T follicular helper cell (primary cell): ENCODE data around the gene ACKR3.

Experiments used
- DNase-seq: peaks from one replicate; pipeline ENCODE4 v3.0.0-alpha.2; 2020; ENCODE audit warnings: low read depth
- total RNA-seq, 2 experiments: gene quantifications; one replicate each; lab custom pipeline; 2026; lab: John Stamatoyannopoulos, UW

The ACKR3 gene
- 0.17 to 3.2 reads per million in 2 experiments for total RNA-seq

GRCh38 chr2:236569573-236569973, at the start of gene ACKR3:
Gene ACKR3, plus strand, starts transcription at chr2:236569825. Its CDS starts 10,641 bp downstream, at chr2:236580466.
- peak; percentile 61 for DNase-seq

DNA sequence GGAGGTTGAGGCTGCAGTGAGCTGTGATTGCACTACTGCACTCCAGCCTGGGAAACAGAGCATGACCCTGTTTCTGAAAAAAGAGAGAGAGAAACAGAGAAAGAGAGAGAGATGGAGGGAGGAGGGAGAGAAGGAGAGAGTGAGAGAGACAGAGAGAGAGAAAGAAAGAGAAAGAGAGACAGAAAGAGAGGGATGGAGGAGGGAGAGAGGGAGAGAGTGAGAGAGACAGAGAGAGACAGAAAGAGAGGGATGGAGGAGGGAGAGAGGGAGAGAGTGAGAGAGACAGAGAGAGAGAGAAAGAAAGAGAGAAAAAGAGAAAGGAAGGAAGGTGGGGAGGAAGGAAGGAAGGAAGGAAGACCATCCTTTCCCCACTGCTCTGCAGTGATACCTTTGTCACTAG, 48.1 kb upstream of the ACKR3 start:
- DNase-seq = no peak

DNA sequence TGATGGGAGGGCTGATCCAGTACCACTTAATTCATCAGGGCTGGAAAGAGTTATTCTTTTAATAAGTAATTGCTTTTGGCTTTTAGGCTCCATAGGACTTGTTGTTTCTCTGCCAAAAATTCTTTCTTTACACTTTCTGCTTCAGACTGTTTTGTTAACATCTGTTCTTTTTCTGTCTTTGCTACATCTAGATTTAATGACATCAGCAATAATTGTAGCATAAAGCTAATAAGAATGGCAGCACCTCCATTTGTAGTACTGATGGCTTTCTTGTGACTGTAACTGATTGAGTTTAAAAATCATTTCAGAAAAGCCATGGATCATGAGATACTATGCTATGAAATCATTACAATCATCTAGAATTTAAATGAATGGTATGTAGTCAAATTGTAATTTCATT, 46.4 kb upstream of the ACKR3 start:
- DNase-seq = no peak

GRCh38 chr2:236525411-236525997, 44.1 kb upstream of the ACKR3 start:
- DNase-seq = no peak

GRCh38 chr2:236526455-236527158, 43.0 kb upstream of the ACKR3 start:
- DNase-seq = no peak

DNA sequence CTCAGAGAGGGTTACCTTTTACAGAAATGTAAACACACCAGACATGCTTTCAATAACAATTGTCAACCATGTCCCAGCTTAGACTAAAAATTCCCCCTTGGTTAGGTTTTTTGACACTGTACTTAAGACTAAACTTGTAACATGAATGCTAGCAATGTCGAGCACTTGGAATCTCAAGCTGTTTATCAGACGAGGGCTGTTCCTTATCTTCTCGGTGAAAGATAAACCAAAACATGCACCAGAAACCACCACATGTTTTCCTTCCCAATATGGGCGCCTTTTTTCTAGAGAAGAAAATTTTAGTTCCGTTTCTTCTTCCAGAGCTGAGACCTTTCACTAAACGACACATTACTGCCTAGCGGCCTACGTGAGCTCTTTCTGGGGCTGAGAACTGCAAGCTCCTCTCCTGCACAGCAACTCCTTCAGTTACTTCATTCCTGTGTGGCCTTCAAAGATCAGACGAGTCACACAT, 42.4 kb upstream of the ACKR3 start:
- no peak for DNase-seq

GRCh38 chr2:236529606-236530005, 40.0 kb upstream of the ACKR3 start:
- no peak for DNase-seq

DNA sequence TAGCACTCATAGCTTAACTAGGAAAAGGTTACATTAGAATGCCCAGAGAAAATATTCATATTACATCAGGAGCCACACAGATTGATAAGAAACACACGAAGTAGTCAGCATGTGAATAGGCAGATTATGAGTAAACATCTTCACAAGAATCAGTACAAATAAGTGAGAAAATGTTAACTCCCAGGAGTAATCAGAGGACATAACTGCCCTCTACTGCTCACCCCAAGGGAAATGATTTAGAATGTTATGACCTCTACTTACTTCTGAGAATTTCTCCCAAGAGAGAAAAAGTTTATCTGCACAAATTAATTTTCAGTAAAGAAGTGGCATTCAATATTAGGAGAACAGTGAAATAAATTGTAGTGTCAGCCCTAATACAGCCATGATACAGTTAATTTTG, 39.1 kb upstream of the ACKR3 start:
- DNase-seq = no peak

DNA sequence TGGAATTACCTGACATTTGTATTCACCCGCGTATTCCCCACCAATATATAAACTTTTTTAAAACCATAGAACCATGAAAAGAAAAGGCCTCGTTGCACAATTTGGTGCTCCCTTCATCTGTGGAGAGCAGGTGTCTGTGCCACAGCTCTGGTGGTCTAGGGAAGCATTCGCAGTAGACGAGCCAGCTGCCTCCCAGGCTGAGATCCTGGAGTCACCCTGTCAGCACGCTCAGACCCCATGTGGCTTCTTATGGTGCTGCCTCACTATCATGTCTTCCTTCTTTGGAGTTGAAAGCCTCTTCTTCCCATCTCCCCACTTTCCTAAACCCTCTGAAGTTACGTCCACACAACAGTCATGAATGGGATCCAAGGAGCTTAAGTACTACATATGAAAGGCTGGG, 38.4 kb upstream of the ACKR3 start:
- no peak for DNase-seq

DNA sequence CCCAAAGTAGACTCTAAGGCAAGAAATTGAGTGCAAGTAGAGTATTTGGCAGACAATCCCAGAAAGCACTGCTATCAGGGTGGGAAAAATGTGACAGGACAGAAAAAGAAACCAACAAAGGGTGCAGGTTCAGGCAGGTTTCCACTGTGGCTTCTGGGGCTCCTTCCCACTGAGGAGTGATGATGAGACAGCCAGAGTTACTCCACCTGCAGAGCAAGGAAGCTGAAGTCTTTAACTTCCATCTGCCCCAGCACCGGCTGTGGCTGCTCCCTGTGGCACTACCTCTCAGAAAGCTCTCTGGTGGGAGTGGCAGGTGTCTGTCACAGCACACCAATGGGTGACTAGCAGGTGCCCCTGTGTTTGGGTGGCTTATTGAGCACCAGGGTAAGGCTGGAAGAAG, 37.6 kb upstream of the ACKR3 start:
- no peak for DNase-seq

GRCh38 chr2:236533343-236533742, 36.3 kb upstream of the ACKR3 start:
- no peak for DNase-seq

- DNase-seq = no peak
Measured at GRCh38 chr2:236535024-236535423, 34.6 kb upstream of the ACKR3 start.

DNA sequence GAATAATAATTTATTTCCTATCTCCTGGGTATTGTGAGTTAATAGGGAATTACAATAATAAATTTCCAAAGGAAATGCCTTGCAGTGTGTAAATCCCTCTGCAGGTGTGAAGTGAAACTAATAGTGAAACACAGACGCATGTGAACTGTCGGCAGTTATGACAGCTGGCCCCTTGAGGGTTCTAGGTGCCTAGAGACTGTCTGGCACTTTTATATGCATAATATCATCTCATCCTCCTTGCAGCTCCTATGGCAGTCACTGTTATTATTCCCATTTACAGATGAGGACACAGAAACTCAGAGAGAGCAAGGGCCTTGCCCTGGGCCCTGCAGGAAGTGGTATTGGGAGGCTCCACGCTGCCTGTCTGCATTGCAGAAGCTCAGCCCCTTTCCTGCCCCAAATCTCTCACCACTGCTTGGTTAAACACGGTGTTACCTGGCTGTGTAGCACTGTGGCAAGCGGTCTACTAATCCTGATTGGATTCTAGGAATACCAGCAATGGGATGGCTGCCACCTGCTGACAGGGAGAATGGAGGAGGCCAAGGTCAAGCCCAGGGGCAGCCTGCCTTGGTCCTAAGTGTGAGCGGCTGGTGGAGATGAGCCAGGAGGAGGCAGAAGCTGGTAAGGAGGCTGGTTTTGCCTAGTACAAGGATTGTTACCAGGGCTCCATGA, 32.8 kb upstream of the ACKR3 start:
- peak; percentile 28 for DNase-seq

- no peak for DNase-seq
Measured at GRCh38 chr2:236538242-236538641, 31.4 kb upstream of the ACKR3 start.

DNA sequence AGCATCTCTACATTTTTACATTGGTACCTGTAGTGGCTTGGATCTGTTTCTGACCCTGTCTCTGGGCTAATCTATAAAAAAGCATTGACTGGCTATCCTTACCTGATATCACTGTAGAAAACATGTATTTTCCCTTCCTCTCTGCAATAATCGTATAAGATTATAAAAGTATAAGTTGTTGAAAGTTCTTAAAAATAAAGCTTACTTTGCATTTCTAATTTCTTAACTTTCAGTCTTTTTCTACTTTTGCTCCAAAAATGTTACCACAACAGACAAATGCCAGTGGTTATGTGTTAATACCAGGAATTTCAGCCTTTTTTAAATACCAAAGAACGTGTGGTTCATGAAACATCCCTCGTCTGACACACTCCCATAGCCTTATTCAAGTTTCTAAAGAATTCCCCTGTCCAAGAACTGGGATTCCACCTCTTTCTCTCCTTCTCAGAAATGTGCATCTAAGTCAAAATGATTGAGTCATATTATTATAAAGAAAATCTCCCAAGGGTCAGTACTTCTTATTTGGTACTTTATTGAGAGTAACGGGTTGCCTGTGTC, 28.5 kb upstream of the ACKR3 start:
- no peak for DNase-seq

DNA sequence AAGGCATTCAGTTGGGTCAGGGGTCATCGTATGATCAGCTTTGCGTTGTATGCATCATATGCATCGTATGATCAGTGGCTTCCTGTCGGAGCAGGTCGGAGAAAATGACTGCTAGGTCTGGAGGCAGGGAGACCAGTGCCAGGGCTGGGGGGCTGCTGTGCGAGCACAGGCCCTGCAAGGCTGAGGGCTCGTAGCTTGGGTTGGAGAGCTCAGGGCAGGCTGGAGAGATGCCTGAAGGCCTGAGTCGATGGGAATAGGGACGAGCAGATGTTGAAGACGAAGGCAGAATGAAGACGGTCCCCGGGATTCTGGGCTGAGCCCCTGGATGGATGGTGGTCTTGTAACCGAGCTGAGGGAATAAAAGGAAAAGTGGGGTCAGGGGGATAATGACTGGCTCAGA, 25.3 kb upstream of the ACKR3 start:
- DNase-seq = no peak

DNA sequence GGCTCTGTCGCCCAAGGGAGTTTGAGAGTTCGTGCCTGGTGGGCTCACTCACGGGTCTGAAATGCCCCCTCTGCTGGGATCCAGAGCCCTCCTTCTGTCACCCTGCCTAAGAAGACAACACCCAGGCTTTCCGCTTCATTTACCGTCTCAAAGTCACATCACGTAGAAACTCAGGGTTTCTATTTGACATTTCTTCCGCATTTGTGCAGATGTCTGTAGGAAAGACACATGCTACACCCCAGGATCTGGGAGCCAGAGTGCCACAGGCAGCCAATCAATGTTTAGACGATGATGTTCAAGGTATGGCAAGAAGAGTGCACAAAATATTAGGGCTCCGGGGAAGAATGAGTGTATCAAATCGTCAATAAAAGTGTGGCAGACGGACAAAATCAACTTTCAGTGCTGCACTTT, 24.4 kb upstream of the ACKR3 start:
- DNase-seq = no peak

DNA sequence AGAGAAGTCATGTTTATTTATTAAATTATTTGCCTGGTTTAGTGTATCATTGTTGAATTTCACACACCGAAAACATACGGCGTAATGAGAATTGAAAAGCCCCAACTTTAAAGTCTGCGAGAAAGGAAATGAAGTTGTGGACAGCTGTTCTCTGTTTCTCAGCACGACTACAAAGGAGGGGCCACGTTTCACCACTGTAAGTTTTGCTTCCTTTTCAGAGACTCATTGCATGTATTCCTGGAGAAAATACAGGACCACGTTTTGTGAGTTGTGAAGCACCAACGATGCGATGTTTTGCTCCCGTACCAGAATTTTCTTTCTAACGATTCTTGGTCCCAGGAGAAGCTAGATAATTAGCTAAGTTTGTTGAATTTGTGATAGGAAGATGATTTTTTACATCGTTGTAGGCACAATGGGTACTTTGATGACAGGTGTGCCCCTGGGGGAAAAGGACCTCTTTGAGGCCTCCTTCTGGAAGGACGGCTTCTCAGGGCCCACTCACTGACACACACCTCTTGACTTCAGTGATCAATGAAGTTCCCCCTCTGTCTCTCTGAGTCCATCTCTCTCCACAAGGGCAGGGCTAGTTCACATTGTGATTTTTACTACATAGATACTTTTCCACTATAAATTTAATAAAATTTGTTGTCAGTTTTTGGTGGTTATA, 23.7 kb upstream of the ACKR3 start:
- no peak for DNase-seq

DNA sequence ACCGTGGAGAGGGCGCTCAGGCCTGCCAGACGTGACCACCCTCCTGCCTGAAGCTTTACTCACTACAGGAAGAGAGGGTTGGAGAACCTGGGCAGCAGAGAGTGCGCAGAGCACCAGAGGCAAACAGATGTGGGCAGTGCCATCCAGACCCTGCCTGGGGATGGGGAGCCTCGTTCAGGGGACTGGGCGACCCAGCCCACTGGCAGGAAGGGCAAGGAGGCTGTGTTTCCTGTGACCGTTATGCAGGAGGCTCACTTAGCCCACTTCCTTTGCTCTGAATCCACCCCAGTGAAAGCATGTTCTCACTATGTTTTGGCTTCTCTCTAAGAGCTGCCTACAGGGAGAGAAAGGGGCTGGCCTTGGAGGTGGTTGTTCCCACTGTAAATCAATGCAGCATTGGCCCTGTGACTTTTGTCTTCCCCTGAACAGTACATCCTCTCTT, 23.0 kb upstream of the ACKR3 start:
- no peak for DNase-seq

DNA sequence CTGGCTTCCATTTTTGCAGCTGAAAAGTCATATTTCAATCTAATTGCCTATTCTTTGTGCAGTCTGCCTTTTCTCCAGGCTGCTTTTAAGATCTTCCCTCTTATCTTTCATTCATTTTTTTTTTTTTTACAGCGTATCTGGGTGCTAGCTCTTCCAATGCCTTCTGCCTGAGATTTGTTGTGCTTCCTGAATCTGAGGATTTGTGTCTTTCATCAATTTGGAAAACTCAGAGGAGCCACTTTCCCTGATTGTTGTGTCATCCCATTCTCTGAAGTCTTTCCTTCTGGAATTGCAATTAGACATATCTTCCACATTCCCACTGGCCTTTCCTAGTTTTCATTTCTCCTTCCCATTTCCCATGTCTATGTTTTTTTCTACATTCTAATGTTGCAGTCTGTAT, 21.9 kb upstream of the ACKR3 start:
- DNase-seq = no peak

DNA sequence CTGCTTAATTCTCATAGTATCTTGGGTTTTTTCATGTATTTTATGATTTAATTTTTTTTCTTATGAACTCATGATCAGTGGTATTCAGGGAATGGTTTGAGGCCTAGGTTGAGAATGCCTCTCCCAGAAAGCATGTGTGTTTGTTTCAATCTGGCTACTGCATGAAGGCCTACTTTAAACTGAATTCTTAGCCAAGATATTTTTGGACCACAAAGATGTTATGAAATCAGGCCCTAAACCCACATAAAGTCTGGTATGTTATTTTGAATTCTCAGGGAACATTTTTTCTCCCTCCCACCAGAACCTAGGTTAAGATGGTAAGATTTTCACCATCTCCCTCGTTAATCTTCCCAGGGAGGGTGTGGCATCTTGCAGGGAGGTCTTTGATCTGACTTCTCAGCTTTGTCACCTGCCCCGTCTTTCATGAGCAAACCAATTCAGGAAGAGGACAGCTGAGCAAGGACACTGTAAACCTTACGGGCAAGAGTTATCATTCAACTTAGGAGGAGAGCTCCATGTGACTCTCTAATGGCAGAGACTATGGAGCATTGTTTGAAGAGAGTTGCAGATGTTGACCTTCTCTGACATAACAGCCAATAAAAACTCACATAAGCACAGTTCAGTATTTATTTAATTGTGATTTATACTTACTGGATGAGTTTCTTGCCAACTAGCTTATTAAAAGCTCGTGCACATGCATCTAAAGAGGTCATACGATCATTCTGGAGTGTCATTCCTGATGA, 21.3 kb upstream of the ACKR3 start:
- DNase-seq = no peak

- no peak for DNase-seq
Measured at GRCh38 chr2:236549165-236549564, 20.5 kb upstream of the ACKR3 start.
